Measurements from ENCODE around the gene PFKFB4. TPM values are rescaled to one million over a fixed set of nuclear protein-coding genes. Genes with fewer than 3 reads are reported as not detected.
A peak's percentile ranks its signal among the peaks of the same experiment; 100 is the strongest.
"Not testable (repeated sequence)": the region's sequence is repeated elsewhere in the genome, so short reads cannot be mapped to it uniquely, and the experiment has no call there.

The PFKFB4 gene
- total RNA-seq, 2 donors from 2014 or later: 2.0 to 2.9 TPM

DNA sequence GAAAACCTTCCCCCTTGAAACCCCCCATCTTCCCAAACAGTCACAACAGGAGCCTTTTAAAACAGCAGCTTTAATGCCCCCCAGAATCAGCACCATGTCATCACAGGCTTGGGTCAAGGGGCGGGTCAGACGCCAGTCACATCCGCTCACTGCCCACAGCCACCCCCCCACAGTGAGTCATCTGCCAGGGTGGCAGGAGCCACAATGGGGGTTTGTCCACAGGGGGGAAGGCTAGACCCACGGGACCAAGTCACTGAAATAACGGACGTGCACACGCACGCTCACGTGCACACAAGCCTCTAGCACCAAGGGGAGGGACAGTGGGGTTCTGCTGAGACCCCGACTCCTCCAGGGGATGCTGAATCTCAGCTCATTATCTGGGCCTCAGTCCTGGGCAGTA, 7.4 kb upstream of the PFKFB4 start:
- intact Hi-C loops (cut with DNase I): no loop called here
- DNase-seq: peak; percentile 61

DNA sequence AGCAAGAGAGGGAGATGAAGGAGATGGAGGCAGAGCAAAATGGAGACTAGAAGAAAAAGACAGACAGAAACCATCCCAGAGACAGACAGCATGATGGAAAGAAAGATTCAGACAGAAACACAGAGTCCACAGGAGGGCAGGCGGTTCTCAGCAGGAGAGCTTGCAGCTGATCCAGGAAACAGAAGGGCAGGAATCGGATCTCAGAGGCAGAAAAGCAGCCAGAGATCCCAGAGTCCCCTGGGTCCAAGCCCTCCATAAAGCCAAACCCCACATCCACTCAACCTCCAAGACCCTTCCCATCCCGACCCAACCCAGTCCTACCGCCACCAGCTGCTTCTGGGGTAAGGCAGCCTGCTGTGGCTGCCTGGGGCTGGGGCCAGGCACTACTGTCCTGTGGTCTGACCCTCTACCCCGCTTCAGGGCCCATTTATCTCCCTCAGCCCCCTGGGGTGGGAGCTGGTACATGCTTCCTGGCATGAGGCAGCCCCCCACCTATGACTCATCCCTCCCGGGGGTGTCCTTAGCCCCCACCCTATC, 6.8 kb upstream of the PFKFB4 start, which contains the start of gene UCN2:
Gene UCN2 (minus strand): TSS at position 400 of the 537 bp plus-strand sequence. CDS start 657 bp downstream, outside the sequence.
- DNase-seq: no peak
- ATAC-seq: no peak
- intact Hi-C loops (cut with DNase I): no loop called here

More for the DNA sequence above, 7.4 kb upstream of the PFKFB4 start:
- ATAC-seq: peak in 1 of 2 donors; percentile 25

DNA sequence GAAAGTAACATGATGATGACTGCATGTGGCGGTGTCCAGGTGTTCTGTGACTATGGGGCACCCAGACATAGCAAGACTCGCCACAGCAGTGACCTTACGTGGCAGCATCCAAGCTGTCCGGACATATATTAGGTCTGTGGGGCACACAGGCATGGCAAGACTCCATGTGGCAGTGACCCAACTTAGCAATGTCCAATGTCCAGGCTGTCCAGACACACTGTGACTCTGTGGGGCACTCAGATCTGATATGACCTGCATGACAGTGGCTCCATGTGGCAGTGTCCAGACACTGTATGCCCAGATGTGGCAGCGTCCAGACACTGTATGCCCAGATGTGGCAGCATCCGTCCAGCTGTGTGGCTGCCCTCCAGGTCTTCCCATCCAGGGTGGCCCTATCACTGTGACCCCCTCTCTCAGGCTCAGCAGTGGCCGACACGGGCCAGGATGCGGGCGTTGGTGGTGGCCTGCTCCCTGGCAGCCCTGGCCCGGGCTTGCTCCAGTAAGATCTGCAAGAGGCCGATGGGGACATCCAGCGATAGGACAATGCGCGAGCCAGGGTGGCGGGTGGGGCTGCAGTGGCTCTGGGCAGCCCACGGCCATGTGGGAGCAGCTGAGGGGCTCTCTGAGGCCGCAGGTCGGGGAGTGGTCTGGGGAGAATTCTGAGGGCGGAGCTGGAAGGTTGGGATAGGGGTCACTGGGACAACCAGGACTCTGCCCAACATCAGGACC, 5.9 kb upstream of the PFKFB4 start:
- intact Hi-C loops (cut with DNase I): no loop called here
- DNase-seq: no peak
- ATAC-seq: no peak

DNA sequence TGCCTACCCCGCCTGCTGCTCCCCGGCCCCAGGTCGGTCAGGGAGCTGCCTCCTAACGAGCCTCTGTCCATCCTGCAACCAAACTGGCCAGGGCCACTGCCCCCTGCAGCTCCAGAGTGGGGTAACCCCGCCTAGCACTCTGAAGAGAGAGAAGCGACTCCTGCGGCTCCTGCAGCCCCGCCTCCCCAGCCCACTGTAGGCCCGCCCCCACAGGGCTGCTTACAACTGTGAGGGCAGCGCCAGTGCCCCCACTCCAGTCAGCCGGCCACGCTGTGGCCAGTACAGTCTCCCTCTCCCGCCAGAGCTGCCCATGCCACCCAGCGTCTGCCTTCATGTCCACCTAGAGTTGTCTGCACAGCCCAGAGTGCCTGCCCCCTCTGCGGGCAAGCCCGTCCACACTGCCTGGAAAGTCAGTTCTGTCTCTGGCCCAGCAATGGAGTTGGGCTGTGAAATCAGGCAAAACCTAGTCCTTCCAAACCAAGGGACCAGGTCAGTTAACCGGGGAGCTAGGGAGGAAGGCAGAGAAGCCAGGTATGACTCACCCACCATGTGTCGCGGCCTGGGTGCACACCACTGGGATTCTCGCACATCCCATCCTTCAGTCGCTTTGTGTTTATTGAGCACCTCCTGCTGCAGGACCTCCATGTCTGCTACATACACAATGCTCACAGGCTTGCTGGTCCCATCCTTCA, 4.6 kb upstream of the PFKFB4 start:
- DNase-seq: peak; percentile 61
- intact Hi-C loops (cut with DNase I): no loop called here
- ATAC-seq: peak; percentile 12 to 20

DNA sequence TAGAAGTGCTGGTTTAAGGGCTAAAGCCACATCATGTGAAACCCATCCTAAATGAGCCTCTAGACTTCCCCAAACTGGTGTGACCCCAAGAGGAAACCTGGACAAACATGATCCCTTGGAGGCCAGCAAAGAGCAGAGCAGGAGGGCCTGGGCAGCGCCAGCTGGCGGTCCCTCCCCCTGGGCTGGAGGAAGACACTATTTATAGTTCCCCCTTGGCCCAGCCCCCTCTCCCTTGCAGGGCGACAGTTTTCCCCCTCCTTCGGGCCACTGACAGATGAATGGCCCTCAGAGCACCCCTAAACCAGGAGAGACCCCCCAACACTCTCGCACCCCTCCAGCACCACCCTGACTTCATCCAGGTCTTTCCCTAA, 4.0 kb upstream of the PFKFB4 start:
- no peak for DNase-seq
- intact Hi-C loops (cut with DNase I): no loop called here
- ATAC-seq: peak in 1 of 2 donors; percentile 3

DNA sequence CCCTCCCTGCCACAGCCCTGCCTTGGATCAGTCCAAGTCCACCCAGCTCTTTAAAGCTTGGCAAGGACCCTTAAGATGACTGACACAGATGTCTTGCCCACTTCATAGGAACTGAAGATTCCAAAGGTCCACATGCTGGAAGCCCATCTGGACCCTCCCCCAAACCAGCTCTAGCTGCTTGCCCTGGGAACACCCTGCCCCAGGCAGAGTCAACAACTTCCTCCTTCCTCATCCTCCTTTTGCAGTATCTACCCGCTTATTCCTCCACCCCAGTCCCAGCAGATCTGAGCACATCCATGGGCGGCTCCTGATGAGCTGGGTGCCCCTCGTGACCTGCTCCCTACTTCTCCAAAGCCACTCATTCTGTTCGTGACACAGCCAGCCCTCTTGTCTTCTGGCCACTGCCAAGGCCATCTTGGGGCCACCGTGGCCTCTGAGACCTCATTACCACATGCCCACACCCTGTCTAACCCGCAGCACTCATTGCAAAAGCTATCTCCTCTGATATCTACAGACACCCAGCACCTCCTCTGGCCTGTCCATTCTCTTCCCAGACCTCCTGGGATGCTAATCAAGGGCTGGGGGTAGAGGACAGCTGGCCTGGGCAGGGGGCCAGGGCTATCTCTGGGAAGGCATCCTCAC, 2.0 kb upstream of the PFKFB4 start:
- intact Hi-C loops (cut with DNase I): no loop called here
- DNase-seq (peak; percentile 53), ATAC-seq (peak in 1 of 2 donors; percentile 0)

DNA sequence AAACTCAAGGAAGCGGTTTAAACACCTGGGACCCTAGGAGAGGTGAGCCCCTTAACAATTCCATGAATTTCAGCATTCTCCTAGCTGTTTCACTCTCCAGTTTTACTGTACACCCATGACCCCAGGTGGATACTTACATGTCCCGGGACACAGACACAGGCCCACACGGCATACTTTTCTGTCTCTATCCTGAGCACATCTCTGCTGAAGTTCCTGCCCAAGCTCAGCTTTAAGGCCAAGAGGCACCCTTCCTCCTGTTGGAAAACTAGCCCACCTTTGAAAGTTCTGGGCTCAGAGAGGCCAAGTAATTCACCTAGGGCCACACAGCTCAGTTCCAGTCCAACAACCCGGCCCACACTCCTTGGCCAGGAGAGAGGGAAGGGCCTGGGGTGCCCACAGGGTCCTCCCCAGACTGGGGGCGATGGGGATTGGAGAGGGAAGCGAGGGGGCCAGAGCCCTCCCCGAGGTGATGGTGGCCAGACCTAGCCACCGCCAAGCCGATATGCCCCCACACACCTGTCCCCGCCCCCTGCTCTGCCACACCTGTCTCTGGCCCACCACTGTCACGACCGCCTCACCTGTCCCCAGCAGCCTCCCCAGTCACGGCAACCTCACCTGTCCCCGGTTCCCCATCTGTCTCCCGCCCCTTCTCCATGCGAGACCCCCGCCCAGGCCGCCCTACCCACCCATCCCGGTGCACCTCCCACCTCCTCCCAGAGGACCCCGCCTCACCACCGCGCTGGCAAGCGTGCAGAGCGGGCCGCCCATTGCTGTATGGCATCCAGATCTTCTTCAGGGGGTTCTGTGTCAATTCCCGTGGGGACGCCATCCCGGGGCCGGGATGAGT, 431 bp downstream of the PFKFB4 start:
- ATAC-seq: no peak
- intact Hi-C loops (cut with DNase I): no loop called here
- DNase-seq: no peak

DNA sequence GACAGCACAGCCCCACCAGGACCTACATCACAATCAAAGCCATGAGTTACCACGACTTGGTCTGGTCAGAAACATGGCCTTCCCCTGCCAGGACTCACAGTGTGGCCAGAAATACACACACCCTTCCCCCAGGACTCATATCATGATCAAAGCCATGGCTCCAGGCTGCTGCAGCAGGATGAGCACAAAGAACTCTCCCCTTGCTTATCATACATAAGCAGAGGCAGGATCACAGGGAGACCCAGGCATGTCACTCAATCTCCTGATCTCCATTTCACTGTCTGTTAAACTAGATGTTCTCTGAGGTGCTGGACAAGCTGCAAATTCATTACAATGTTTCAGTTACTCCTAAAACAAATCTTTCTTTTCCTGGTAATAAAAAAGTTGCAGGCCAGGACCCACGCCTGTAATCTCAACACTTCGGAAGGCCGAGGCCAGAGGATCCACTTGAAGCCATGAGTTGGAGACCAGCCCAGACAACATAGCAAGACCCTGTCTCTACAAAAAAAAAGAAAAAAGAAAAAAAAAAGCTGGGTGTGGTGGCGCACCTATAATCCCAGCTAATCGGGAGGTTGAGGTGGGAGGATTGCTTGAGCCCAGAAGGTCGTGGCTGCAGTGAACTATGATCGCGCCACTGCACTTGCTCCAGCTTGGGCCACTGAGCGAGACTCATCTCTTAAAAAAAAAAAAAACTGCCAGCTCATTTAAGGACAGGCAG, 1.2 kb downstream of the PFKFB4 start:
- DNase-seq (no peak), ATAC-seq (no peak)
- intact Hi-C loops (cut with DNase I): no loop called here

DNA sequence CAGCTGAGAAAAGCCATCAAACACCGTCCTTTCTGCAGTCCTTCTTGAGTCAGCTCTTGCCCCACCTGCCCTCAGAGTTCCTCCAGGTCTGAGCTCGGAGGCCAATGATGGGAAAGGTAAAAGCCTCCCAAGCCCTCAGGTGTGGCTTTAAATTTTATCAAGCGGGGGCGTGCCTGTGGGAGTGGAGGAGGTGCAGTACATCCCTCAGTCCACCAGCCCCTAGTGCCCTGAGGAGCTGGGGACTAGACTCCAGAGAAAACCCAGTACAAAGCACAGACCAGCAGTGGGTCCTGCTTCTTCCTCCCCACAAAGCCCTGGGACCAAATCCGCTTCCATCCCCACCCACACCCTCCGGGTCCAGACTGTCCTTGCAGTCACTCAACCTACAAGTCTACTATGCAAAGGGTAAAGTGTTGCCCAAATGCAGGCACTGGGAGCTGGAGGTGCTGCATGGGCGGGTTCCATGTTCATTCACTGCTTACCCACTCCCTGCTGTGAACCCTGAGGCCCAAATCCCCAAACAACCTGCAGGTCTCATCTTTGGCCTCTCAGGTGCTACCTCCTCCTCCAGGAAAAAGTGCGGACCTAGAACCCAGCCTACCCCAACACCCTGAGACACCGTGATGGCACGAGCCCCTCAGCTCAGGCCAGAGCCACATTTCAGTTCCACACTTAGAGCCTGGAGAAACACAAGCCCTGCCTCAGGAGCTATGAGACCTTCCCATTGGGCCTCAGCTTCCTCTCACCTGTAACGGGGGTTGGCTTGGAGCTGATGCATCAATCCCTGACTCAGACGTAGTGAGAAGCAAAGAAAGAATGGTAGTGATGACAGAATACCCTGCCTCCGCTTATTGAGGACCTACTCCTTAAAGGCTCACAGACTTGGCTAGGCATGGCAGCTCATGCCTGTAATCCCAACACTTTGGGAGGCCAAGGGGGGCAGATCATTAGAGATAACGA, 2.4 kb downstream of the PFKFB4 start:
- intact Hi-C loops (cut with DNase I): no loop called here
- ATAC-seq (no peak), DNase-seq (no peak)

DNA sequence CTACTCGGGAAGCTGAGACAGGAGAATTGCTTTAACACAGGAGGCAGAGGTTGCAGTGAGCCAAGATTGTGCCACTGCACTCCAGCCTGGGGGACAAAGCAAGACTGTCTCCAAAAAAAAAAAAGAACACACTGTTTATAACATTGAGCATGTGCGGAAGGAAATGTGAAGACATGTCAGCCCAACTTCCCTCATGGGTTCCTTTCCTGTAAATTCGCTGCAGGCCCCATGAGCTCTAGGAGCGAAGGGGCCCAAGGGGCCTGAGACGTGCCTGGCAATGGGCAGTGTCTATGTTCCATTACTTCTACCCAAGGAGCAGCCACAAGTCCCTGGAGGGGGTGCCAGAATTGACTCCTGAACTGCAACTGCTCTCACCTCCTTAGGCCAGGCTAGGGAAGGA, 3.2 kb downstream of the PFKFB4 start:
- ATAC-seq: no peak
- intact Hi-C loops (cut with DNase I): no loop called here
- DNase-seq: no peak

DNA sequence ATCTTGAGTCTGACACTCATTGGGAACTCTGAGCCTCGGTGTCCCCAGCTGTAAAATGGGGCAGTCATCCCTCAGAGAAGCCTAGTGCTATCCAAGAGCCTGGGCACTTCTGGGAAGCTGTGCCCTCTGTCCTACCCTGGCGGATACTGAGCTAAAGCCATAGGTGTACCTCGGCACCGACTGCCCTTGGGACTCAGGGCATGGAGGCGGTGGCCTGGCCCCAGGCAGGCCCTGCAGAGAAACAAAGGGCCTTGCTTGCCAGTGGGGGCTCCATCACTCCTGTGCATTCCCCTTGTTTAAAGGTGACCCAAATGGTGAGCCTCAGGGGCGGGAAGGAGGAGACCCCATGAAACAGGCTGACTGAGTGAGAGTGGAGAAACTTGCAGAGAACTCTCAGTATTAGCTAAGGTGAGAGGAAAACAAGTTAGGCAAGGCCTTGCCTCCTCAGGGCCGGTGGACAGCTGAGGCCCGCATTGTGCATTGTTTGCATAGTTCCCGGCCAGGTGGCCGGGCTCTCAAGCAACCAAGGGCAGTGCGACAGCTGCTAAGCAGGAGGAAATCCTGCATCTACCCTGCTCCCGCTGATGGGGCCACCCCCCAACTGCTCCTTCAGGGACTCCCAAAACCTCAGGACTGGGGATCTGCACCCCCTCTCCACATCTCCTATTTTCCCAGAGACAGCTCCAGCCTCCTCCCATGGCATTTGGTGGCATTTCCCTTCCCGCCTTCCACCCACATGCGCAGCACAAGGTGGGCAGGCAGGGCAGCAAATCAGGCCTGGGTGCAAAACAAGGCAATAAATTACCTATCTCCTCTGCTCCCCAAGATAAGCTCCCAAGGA, 4.3 kb downstream of the PFKFB4 start:
- DNase-seq: no peak
- ATAC-seq: no peak
- intact Hi-C loops (cut with DNase I): no loop called here

DNA sequence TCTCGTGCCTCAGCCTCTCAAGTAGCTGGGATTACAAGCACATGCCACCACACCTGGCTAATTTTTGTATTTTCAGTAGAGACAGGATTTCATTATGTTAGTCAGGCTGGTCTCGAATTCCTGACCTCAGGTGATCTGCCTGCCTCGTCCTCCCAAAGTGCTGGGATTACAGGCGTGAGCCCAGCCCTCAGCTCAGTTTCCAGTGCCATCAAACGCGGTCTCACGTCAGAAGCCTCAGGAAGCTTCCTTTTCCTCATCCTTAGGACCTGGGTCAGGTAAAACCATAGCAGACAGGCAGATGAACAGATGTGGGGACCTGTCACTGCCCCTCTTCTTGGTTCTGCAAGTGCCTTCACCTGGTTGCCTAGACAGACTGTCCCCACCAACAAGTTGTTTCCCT, 5.0 kb downstream of the PFKFB4 start:
- DNase-seq; intact Hi-C loops (cut with DNase I); ATAC-seq: not testable (repeated sequence)

DNA sequence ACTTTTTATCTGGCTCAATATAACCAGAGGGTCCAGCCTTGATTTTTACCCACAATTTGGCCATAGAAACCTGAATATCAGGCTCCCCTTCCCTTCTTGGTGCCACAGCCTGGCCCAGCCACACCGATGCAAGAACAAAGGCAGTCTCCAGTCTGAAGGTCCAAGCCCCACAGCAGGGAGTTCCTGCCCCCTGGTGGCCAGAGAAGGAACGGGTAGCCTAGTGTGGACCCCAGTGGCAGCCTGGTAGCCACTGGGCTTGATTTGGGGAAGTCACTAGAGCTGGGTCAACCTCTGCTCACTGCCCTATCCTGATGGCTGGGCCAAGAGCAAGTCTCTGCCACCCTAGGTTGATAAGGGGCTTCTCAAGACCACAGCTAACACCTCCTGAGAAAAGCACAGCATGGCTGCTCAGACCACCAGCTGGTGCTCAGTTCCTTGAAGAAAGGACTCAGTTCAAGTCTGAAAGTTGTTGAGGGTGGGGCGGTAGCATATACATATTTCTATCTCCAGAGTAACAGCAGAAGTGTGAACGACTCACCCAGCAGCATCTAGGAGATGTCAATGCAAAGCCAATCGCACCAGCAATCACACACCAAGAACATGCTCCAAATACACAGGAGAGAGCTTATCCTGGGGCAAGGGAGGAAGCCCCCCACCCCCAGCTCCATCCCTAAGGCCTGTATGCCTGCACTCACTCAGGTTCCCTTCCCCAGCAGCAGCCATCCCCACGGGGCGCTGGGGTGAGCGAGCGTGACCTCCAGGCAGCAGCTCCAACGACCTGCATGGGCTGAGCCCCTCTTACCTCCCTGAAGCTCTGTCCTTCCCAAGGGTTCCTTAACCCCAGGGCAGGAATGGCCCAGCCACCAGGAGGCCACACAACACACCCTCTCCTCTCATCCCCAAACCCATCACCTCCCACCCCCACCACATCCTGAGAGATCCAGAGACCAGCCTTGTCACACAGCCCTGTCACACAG, 7.6 kb downstream of the PFKFB4 start:
- intact Hi-C loops (cut with DNase I): loop anchor here (2.0 to 5.0 kb wide), 2 partner anchors 84 to 87 kb away; no protein-coding TSS in a partner anchor
- ATAC-seq: peak; percentile 93 to 95
- DNase-seq: peak; percentile 90

DNA sequence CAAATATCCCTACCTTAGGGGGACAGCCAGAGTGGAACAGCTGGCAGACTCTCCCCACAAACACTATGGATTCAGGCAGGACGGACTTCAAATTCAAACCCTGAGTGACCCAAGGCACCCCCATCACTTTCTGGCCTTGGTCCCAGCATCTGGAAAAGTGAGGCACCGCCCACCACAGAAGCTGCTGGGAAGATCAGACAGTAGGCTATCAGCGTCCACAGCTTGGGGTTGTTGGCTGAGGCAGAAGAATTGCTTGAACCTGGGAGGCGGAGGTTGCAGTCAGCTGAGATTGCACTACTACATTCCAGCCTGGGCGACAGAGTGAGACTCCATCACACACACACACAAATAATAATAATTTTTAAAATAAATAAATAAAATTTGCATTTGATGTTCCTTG, 8.5 kb downstream of the PFKFB4 start:
- no peak for ATAC-seq
- intact Hi-C loops (cut with DNase I): loop anchor here (2.0 to 5.0 kb wide), 2 partner anchors 83 to 86 kb away; no protein-coding TSS in a partner anchor
- DNase-seq: no peak

DNA sequence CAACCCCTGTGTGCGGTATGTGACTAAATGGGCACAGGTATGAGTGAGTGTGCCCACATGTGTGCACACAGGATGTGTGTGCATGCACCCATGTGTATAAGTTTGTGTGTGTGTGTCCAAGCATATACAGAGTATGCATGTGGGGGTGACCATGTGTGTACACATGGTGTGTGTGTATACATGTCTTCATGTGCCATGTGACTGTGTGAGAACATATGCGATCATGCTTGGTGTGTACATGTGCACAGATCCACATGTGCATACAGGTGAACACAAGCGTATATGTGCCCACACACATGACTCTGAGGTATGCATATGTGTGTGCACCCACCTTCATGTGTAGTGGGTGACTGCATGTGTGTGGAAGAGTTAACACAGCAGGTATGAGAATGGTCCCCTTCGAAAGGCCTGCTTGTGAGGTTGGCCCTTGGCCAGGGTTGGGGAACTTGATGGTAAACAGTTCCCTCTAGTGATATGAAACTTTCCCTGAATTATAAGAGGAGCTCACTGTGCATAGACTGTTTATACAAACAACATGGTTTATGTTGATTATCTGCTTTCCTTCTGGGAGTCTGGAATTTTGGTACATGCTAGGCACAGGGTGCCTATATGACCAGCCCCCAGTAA, 10.3 kb downstream of the PFKFB4 start:
- DNase-seq (no peak), ATAC-seq (no peak)
- intact Hi-C loops (cut with DNase I): loop anchor here in 1 of 2 donors (5.0 kb wide), 1 partner anchor 84 kb away; no protein-coding TSS in a partner anchor
